Adrenal gland (tissue), 12 donors: ENCODE measurements around the gene RPIA. TPM values are rescaled to one million over a fixed set of nuclear protein-coding genes. Genes with fewer than 3 reads are reported as not detected.
A peak's percentile ranks its signal among the peaks of the same experiment; 100 is the strongest.

Experiments
- DNase-seq, 7 donors: peaks; one replicate each; pipeline ENCODE4 v3.0.0-alpha.2; 2019 to 2020
- H3K27ac ChIP-seq, 5 donors: fragments of 200-600 bp; sonication (generic) in 4 of 5; 1 replicate in 3 of 5; 2 replicates in 2 of 5; pipeline versions ENCODE4 v1.5.1 to v1.8.0; 2016 to 2020; ENCODE audit warnings: mild to moderate bottlenecking in 1 of 5
- H3K27me3 ChIP-seq: fragments of 200-600 bp; 2 replicates; pipeline ENCODE4 v1.8.0; 2021
- H3K36me3 ChIP-seq, 2 donors: fragments of 200-600 bp; replicated peaks in 1 of 2; 1 replicate in 1 of 2; 2 replicates in 1 of 2; pipeline versions ENCODE4 v1.5.1 to v1.8.0; 2018 to 2022
- H3K4me1 ChIP-seq, 2 donors: fragments of 200-600 bp; replicated peaks in 1 of 2; 1 replicate in 1 of 2; 2 replicates in 1 of 2; pipeline versions ENCODE4 v1.5.1 to v1.8.0; 2018 to 2021
- H3K4me3 ChIP-seq, 4 donors: fragments of 200-600 bp; sonication (generic) in 3 of 4; one replicate each; pipeline ENCODE4 v1.5.1; 2016 to 2018
- H3K9me3 ChIP-seq, 3 donors: fragments of 200-600 bp; sonication (generic) in 1 of 3; replicated peaks in 1 of 3; 1 replicate in 2 of 3; 2 replicates in 1 of 3; pipeline versions ENCODE4 v1.5.1 to v1.8.0; 2016 to 2021
- CTCF ChIP-seq, 6 experiments: fragments of 450-650 bp in 4 of 6; fragments of 200-600 bp in 2 of 6; sonication (generic) in 1 of 6; IDR thresholded peaks; 1 replicate in 5 of 6; 2 replicates in 1 of 6; pipeline versions ENCODE4 v1.5.1 to v1.8.0; 2016 to 2021; ENCODE audit warnings: antibody characterized with exemption in 6 of 6, mild to moderate bottlenecking in 2 of 6, moderate library complexity in 1 of 6
- POLR2A ChIP-seq, 2 donors: fragments of 450-650 bp; IDR thresholded peaks; one replicate each; pipeline ENCODE4 v1.6.1; 2017; ENCODE audit warnings: antibody characterized with exemption in 2 of 2, mild to moderate bottlenecking in 2 of 2, moderate library complexity in 1 of 2
- WGBS, 4 donors: extraction: QIAGEN DNeasy Blood & Tissue Kit in 2 of 4; methylation state at CpG; one replicate each; pipeline versions ENCODE4 v1.1.5 to v1.1.7; 2013 to 2017; 5-methylcytosine and 5-hydroxymethylcytosine counted together
- intact Hi-C, 2 donors: fragments of 100-400 bp; cut with DNase I; formaldehyde crosslinking; loops; one replicate each; pipeline versions ENCODE4 v1.14.1 to v1.15.0; 2022 to 2023
- polyA plus RNA-seq, 3 donors: library from polyadenylated mRNA; stranded (reverse); fragments of 200-250 nt in 2 of 3; fragments of 350-450 nt in 1 of 3; fragmentation: Illumina TruSeq in 1 of 3; extraction: RNeasy Lipid Tissue Mini Kit (QIAGEN cat#74804) in 1 of 3; gene quantifications; one replicate each; pipeline ENCODE4 v1.2.3, GENCODE V29; 2013 to 2014
- total RNA-seq, 9 donors: library from RNA; depleted of rRNA in 4 of 9; stranded (reverse); fragments of >200 nt in 4 of 9; fragments of 120-200 nt in 1 of 9; fragmentation: NEBNext Ultra II Directional in 1 of 9; extraction: Animal tissue kit (Norgen Biotek cat#: 25700) in 1 of 9; gene quantifications; one replicate each; pipeline versions ENCODE4 v1.1.0 to v1.2.4, GENCODE V29; 2013 to 2023
- donor health status: healthy with polysubstance abuse.
- donor health status: Bipolar disorder and iron deficiency.
- donor health status: DM: yes; HTN: yes; CAD: no.
- donor health status: DM: no; HTN: no; CAD: no.
- donor health status: DM: no; HTN: no; CAD: no.
- donor health status: DM: yes; HTN: yes; CAD: no.

RPIA gene
- total and polyA plus RNA-seq, 12 donors = 1.9 to 16.9 (median 11.3) TPM

GRCh38 chr2:88667219-88667618 lies 24.3 kb upstream of the RPIA start:
- DNase-seq = no peak
- Histone ChIP-seq H3K4me1 (no peaks in the 10 kb centered on the region), H3K27ac (no peak overlapping the region), H3K4me3 (no peak overlapping the region), H3K9me3 (no peaks in the 10 kb centered on the region), H3K27me3 (no peaks in the 10 kb centered on the region), H3K36me3 (no peaks in the 10 kb centered on the region)
- WGBS, 4 donors = 82 to 98% (median 90%) methylated on average over 2 of the region's 2 CpGs
- TF ChIP-seq CTCF (IDR thresholded peaks at IDR 0.05) = no peak
- TF ChIP-seq POLR2A (IDR thresholded peaks at IDR 0.05) = no peak
- intact Hi-C loops = loop anchor here in 1 of 2 donors (5.0 kb wide), 1 partner anchor 35 kb away; no protein-coding TSS in a partner anchor

- Histone ChIP-seq H3K4me1 (no peaks in the 10 kb centered on the region), H3K9me3 (no peaks in the 10 kb centered on the region), H3K4me3 (no peak overlapping the region), H3K27ac (no peak overlapping the region), H3K27me3 (no peaks in the 10 kb centered on the region), H3K36me3 (no peaks in the 10 kb centered on the region)
- intact Hi-C loops = loop anchor here in 1 of 2 donors (2.0 to 5.0 kb wide), 2 partner anchors 37 to 78 kb away; no protein-coding TSS in a partner anchor
- TF ChIP-seq CTCF (IDR thresholded peaks at IDR 0.05) = no peak
- TF ChIP-seq POLR2A (IDR thresholded peaks at IDR 0.05) = no peak
- no peak for DNase-seq
- WGBS, 4 donors = 72 to 79% (median 75%) methylated on average over 2 of the region's 2 CpGs
Measured at GRCh38 chr2:88668862-88669261, 22.6 kb upstream of the RPIA start.

GRCh38 chr2:88669482-88670214 lies 21.8 kb upstream of the RPIA start:
- no peaks in the 10 kb centered on the region for H3K27me3 ChIP-seq
- TF ChIP-seq CTCF (IDR thresholded peaks at IDR 0.05) (peak; percentile 42 to 77 (median 68)), POLR2A (IDR thresholded peaks at IDR 0.05) (no peak)
- H3K27ac ChIP-seq = no peak overlapping the region
- intact Hi-C loops = loop anchor here (2.0 to 10.0 kb wide), 4 partner anchors 37 to 485 kb away; no protein-coding TSS in a partner anchor
- no peaks in the 10 kb centered on the region for H3K36me3 ChIP-seq
- H3K4me1 ChIP-seq = no peaks in the 10 kb centered on the region
- peak in 6 of 7 donors; percentile 28 to 67 (median 42) for DNase-seq
- no peaks in the 10 kb centered on the region for H3K9me3 ChIP-seq
- H3K4me3 ChIP-seq = no peak overlapping the region
- 48 to 64% (median 61%) methylated on average over 6 of the region's 6 CpGs for WGBS, 4 donors

- Histone ChIP-seq H3K9me3 (no peaks in the 10 kb centered on the region), H3K4me1 (no peaks in the 10 kb centered on the region), H3K4me3 (no peak overlapping the region), H3K27me3 (no peaks in the 10 kb centered on the region), H3K27ac (no peak overlapping the region), H3K36me3 (no peaks in the 10 kb centered on the region)
- intact Hi-C loops = loop anchor here (5.0 to 10.0 kb wide), 2 partner anchors 80 to 487 kb away; no protein-coding TSS in a partner anchor
- WGBS, 4 donors = 36 to 40% (median 38%) methylated on average over 11 of the region's 11 CpGs
- peak in 2 of 7 donors; percentile 5 to 54 for DNase-seq
- TF ChIP-seq POLR2A (IDR thresholded peaks at IDR 0.05) = no peak
- peak; percentile 78 to 89 (median 82) for TF ChIP-seq CTCF (IDR thresholded peaks at IDR 0.05)
Measured at GRCh38 chr2:88671786-88672427, 19.6 kb upstream of the RPIA start.
